ENCODE measurements around the gene MICAL2.

The MICAL2 gene

DNA sequence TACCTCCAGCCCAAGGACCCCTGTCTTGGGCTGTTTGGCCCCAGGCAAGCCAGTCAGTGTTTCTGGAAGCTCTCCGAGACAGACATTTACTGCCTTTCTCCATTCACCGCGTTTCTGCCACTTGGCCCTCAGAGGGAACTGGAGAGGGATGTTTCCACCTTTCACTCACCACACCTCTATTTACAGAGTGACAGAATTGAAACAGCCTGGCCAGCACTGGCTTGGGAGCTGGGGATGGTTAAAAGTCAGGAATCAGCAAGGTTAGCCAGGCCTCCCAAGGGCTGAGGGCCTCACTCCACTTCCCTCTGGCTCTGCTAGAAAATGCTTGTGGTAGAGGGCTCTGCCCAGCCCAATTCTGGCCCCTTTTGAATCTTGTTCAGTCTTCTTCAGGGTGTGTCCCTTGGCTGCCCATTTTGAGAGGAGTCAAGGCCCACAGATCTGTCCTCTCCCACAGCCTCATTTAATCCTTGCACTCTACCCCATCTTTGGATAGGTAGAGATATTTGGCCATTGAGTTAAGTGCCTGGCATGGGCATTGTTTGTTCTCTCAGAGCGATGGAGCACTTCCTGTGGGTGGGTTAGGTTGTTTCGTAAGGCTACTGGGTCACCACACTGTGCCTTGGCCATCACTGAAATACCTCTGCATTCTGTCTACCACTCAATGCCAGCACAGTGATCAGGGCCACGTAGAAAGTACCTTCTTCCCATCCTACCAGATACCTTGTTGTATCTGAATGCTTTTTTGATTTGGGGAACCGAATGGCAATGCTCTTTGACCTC is 119.2 kb downstream of the MICAL2 start:
- TF ChIP-seq POLR2AphosphoS5 (IDR thresholded peaks at IDR 0.05; ENCODE audit: low read depth, low read length) (no peak), SIN3A (IDR thresholded peaks at IDR 0.05; ENCODE audit: borderline replicate concordance, insufficient read depth, low read length) (no peak), FOXP2 (optimal IDR thresholded peaks at IDR 0.05; ENCODE audit: borderline replicate concordance, extremely low read depth, extremely low read length, insufficient read depth) (no peak), TAF1 (IDR thresholded peaks at IDR 0.05; ENCODE audit: borderline replicate concordance, insufficient read depth, low read length) (no peak)
- TF ChIP-seq, protein P1, sequence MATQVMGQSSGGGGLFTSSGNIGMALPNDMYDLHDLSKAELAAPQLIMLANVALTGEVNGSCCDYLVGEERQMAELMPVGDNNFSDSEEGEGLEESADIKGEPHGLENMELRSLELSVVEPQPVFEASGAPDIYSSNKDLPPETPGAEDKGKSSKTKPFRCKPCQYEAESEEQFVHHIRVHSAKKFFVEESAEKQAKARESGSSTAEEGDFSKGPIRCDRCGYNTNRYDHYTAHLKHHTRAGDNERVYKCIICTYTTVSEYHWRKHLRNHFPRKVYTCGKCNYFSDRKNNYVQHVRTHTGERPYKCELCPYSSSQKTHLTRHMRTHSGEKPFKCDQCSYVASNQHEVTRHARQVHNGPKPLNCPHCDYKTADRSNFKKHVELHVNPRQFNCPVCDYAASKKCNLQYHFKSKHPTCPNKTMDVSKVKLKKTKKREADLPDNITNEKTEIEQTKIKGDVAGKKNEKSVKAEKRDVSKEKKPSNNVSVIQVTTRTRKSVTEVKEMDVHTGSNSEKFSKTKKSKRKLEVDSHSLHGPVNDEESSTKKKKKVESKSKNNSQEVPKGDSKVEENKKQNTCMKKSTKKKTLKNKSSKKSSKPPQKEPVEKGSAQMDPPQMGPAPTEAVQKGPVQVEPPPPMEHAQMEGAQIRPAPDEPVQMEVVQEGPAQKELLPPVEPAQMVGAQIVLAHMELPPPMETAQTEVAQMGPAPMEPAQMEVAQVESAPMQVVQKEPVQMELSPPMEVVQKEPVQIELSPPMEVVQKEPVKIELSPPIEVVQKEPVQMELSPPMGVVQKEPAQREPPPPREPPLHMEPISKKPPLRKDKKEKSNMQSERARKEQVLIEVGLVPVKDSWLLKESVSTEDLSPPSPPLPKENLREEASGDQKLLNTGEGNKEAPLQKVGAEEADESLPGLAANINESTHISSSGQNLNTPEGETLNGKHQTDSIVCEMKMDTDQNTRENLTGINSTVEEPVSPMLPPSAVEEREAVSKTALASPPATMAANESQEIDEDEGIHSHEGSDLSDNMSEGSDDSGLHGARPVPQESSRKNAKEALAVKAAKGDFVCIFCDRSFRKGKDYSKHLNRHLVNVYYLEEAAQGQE (IDR thresholded peaks at IDR 0.05; ENCODE audit: insufficient read depth in 1 of 2, low read depth in 2 of 2, low read length in 2 of 2) = no peak

DNA sequence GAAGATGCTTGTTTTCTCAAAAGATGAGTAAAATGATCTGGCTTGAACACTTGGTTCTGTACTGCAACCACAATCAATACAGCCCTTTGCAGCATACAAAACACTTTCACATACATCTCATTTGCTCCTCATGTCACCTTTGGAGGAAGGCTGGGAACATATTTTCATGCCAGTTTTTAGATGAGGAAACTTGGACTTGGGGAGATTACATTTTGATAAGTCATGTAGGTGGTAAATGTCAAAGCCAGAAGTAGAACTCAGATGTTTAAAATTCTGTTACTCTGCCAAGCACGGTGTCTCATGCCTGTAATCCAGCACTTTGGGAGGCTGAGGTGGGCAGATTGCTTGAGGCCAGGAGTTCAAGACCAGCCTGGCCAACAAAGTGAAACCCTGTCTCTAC is 121.8 kb downstream of the MICAL2 start:
- no peak for TF ChIP-seq FOXP2 (optimal IDR thresholded peaks at IDR 0.05; ENCODE audit: borderline replicate concordance, extremely low read depth, extremely low read length, insufficient read depth)
- TF ChIP-seq, protein P1 (IDR thresholded peaks at IDR 0.05; ENCODE audit: insufficient read depth in 1 of 2, low read depth in 2 of 2, low read length in 2 of 2) = no peak
- TF ChIP-seq TAF1 (IDR thresholded peaks at IDR 0.05; ENCODE audit: borderline replicate concordance, insufficient read depth, low read length) = no peak
- no peak for TF ChIP-seq POLR2AphosphoS5 (IDR thresholded peaks at IDR 0.05; ENCODE audit: low read depth, low read length)
- no peak for TF ChIP-seq SIN3A (IDR thresholded peaks at IDR 0.05; ENCODE audit: borderline replicate concordance, insufficient read depth, low read length)

DNA sequence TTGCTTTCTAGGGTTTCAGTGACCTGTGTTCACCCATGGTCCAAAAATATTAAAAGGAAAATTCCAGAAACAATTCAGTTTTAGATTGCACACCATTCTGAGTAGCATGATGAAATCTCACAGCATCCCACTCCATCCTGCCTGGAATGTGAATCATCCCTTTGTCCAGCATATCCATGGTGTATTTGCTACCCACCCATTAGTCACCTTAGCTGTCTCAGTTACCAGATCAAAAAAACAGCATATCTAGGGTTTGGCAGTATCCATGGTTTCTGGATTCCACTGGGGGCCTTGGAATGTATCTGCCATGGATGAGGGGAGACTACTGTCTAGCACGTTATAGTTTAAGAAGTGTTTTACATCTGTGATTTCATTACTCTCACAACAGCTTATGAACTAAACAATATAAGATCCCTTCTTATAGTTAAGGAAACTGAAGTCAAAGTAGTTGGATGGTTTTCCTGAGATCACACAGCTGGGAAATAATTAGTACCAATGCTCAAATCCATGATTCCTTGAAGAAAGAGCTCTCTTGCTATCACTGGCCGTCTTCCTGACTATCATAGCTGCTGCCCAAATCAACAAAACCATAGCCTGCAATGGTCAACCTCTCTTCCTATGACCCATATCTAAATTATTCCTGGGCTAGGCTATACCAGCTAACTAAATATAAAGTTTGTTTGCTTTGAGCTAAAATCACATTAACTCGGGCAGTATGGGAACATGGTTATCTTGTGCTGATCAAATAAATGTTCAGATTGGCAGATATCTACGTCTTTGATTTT is 122.6 kb downstream of the MICAL2 start:
- TF ChIP-seq SIN3A (IDR thresholded peaks at IDR 0.05; ENCODE audit: borderline replicate concordance, insufficient read depth, low read length) = no peak
- TF ChIP-seq, protein P1 (IDR thresholded peaks at IDR 0.05; ENCODE audit: insufficient read depth in 1 of 2, low read depth in 2 of 2, low read length in 2 of 2) = no peak
- no peak for TF ChIP-seq POLR2AphosphoS5 (IDR thresholded peaks at IDR 0.05; ENCODE audit: low read depth, low read length)
- TF ChIP-seq FOXP2 (optimal IDR thresholded peaks at IDR 0.05; ENCODE audit: borderline replicate concordance, extremely low read depth, extremely low read length, insufficient read depth) = no peak
- TF ChIP-seq TAF1 (IDR thresholded peaks at IDR 0.05; ENCODE audit: borderline replicate concordance, insufficient read depth, low read length) = no peak

DNA sequence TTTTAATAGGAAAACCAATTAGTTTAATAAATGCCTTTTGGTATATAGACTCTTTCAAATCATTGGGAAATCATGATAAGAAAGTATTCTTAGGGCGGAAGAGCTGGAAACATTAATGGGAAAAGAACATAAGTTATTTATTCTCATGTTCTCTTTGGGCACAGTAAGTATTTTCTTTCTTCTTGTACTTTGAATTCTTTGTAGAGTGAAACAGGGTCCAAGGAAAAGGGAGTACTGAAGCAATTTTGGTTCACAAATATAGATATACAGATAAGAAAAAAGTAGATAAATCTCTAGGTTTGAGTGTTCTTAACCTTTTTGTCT is 123.2 kb downstream of the MICAL2 start:
- TF ChIP-seq, protein P1 (IDR thresholded peaks at IDR 0.05; ENCODE audit: insufficient read depth in 1 of 2, low read depth in 2 of 2, low read length in 2 of 2) = no peak
- no peak for TF ChIP-seq POLR2AphosphoS5 (IDR thresholded peaks at IDR 0.05; ENCODE audit: low read depth, low read length)

Data from PFSK-1 (cell line).